ENCODE measurements around the gene MEF2A. TPM values are rescaled to one million over a fixed set of nuclear protein-coding genes. Genes with fewer than 3 reads are reported as not detected.

The MEF2A gene
- total RNA-seq, 1 experiment from 2014 or later: 30.7 TPM

GRCh38 chr15:99565299-99566156 lies at the start of gene MEF2A (continued):
- TF ChIP-seq AR (CRISPR knock-in tag; IDR thresholded peaks at IDR 0.05): no peak
- no peak for TF ChIP-seq ZBTB43 (CRISPR knock-in tag; IDR thresholded peaks at IDR 0.05)
- no peak for TF ChIP-seq ATF2 (CRISPR knock-in tag; IDR thresholded peaks at IDR 0.05; ENCODE audit: borderline replicate concordance, low read depth)
- peak; percentile 51; the same call in 1 of the 2 replicates for TF ChIP-seq IRF1 (CRISPR knock-in tag; IDR thresholded peaks at IDR 0.05)
- TF ChIP-seq ZNF138 (CRISPR knock-in tag; conservative IDR thresholded peaks at IDR 0.05): no peak
- TF ChIP-seq OVOL2 (CRISPR knock-in tag; IDR thresholded peaks at IDR 0.05; ENCODE audit: borderline replicate concordance): no peak
- no peak for TF ChIP-seq ZMAT4 (CRISPR knock-in tag; IDR thresholded peaks at IDR 0.05)
- TF ChIP-seq FOXJ3 (CRISPR knock-in tag; IDR thresholded peaks at IDR 0.05; ENCODE audit: borderline replicate concordance): no peak
- TF ChIP-seq ETV6 (CRISPR knock-in tag; IDR thresholded peaks at IDR 0.05): peak; percentile 73
- TF ChIP-seq FOXP1 (CRISPR knock-in tag; IDR thresholded peaks at IDR 0.05; ENCODE audit: borderline replicate concordance): no peak; the same call in 1 of the 2 replicates
- 0 out of 2 replicates have a peak, but pooled peaks have one; percentile 47 for TF ChIP-seq TP53 (CRISPR knock-in tag; IDR thresholded peaks at IDR 0.05)
- no peak for TF ChIP-seq ZNF671 (CRISPR knock-in tag; IDR thresholded peaks at IDR 0.05)
- no peak for TF ChIP-seq TCF7 (CRISPR knock-in tag; IDR thresholded peaks at IDR 0.05; ENCODE audit: low read depth)
- no peak for TF ChIP-seq HMGA2 (CRISPR knock-in tag; IDR thresholded peaks at IDR 0.05)
- TF ChIP-seq CREB1 (CRISPR knock-in tag; IDR thresholded peaks at IDR 0.05): no peak
- TF ChIP-seq NR3C1 (CRISPR knock-in tag; conservative IDR thresholded peaks at IDR 0.05; ENCODE audit: low read depth): no peak
- no peak for TF ChIP-seq AFF4 (CRISPR knock-in tag; IDR thresholded peaks at IDR 0.05; ENCODE audit: borderline replicate concordance)
- no peak for TF ChIP-seq GTF2I (CRISPR knock-in tag; conservative IDR thresholded peaks at IDR 0.05)
- TF ChIP-seq NFATC4 (CRISPR knock-in tag; IDR thresholded peaks at IDR 0.05): no peak
- no peak for TF ChIP-seq JAZF1 (CRISPR knock-in tag; IDR thresholded peaks at IDR 0.05)
- TF ChIP-seq ARID4B (CRISPR knock-in tag; IDR thresholded peaks at IDR 0.05; ENCODE audit: borderline replicate concordance): 0 out of 2 replicates have a peak, but pooled peaks have one; percentile 40
- no peak for TF ChIP-seq ZNF317 (CRISPR knock-in tag; IDR thresholded peaks at IDR 0.05; ENCODE audit: borderline replicate concordance, low read depth)
